Fibroblast of pulmonary artery (primary cell): ENCODE measurements around the gene RHBDD1.
A peak's percentile ranks its signal among the peaks of the same experiment; 100 is the strongest.

Experiments used
- DNase-seq: peaks from one replicate; pipeline ENCODE4 v3.0.0-alpha.2; 2010; ENCODE audit warnings: low read depth
- H3K4me3 ChIP-seq: replicated peaks from 2 replicates; pipeline ENCODE4 v1.5.1; 2011; ENCODE audit warnings: low read depth, mild to moderate bottlenecking, control low read depth, low read length, moderate library complexity
- CTCF ChIP-seq: IDR thresholded peaks from 2 replicates; pipeline ENCODE4 v1.5.1; 2011; ENCODE audit warnings: mild to moderate bottlenecking, control low read depth, low read length, inconsistent platforms; ENCODE audit errors: missing control alignments

The RHBDD1 gene

GRCh38 chr2:226973816-226974215, 138.0 kb downstream of the RHBDD1 start:
- no peak for TF ChIP-seq CTCF
- no peak overlapping the region for H3K4me3 ChIP-seq
- no peak for DNase-seq

- no peak overlapping the region for H3K4me3 ChIP-seq
- DNase-seq: peak; percentile 44
- no peak for TF ChIP-seq CTCF
Observed at GRCh38 chr2:226977775-226978190, 141.9 kb downstream of the RHBDD1 start.

- no peak for DNase-seq
- no peak overlapping the region for H3K4me3 ChIP-seq
- no peak for TF ChIP-seq CTCF
Observed at GRCh38 chr2:226978300-226978699, 142.4 kb downstream of the RHBDD1 start.

- no peak for DNase-seq
- H3K4me3 ChIP-seq: no peak overlapping the region
- no peak for TF ChIP-seq CTCF
Observed at GRCh38 chr2:226979004-226979403, 143.2 kb downstream of the RHBDD1 start.

- DNase-seq: no peak
- TF ChIP-seq CTCF: no peak
- H3K4me3 ChIP-seq: no peak overlapping the region
Observed at GRCh38 chr2:226981791-226982326, 146.0 kb downstream of the RHBDD1 start.

- DNase-seq: no peak
- TF ChIP-seq CTCF: no peak
Observed at GRCh38 chr2:226983895-226984749, 148.3 kb downstream of the RHBDD1 start.

More at GRCh38 chr2:226983895-226984749, 148.3 kb downstream of the RHBDD1 start:
- H3K4me3 ChIP-seq: no peak overlapping the region
